Common myeloid progenitor, CD34-positive (primary cell): ENCODE measurements around the gene SLC6A12.

Experiments used
- CTCF ChIA-PET: fragments of 350-600 bp; sonication (Branson Sonifier 250); formaldehyde crosslinking; loops from one replicate; lab custom pipeline; 2021; ENCODE audit warnings: antibody characterized with exemption; lab: Charles Lee
- POLR2A ChIA-PET: fragments of 350-600 bp; sonication (Branson Sonifier 250); formaldehyde crosslinking; loops from one replicate; lab custom pipeline; 2021; ENCODE audit warnings: antibody characterized with exemption; lab: Charles Lee
- DNase-seq, 3 donors: peaks; one replicate each; pipeline versions ENCODE4 v3.0.0 to v3.0.0-alpha.2; 2013
- H3K27ac ChIP-seq, 2 experiments: 1 replicate in 1 of 2; 2 replicates in 1 of 2; pipeline ENCODE4 v1.7.0; 2013; ENCODE audit warnings: inconsistent platforms in 2 of 2, low read length in 2 of 2, mild to moderate bottlenecking in 2 of 2, low read depth in 1 of 2, moderate library complexity in 1 of 2; ENCODE audit not compliant: severe bottlenecking in 2 of 2, insufficient read depth in 1 of 2, poor library complexity in 1 of 2
- H3K27me3 ChIP-seq, 5 experiments: replicated peaks in 2 of 5; 1 replicate in 3 of 5; 2 replicates in 2 of 5; pipeline versions ENCODE4 v1.6.1 to v1.7.0; 2013; ENCODE audit warnings: low read length in 4 of 5, mild to moderate bottlenecking in 2 of 5, moderate library complexity in 2 of 5, inconsistent platforms in 1 of 5; ENCODE audit not compliant: insufficient read depth in 5 of 5, control insufficient read depth in 4 of 5
- H3K36me3 ChIP-seq, 4 experiments: 1 replicate in 2 of 4; 2 replicates in 2 of 4; pipeline versions ENCODE4 v1.6.1 to v1.7.0; 2013; ENCODE audit warnings: low read length in 3 of 4, control low read depth in 1 of 4, mild to moderate bottlenecking in 1 of 4; ENCODE audit not compliant: control insufficient read depth in 4 of 4, insufficient read depth in 4 of 4
- H3K4me1 ChIP-seq, 4 experiments: 1 replicate in 3 of 4; 2 replicates in 1 of 4; pipeline versions ENCODE4 v1.6.1 to v1.7.1; 2013; ENCODE audit warnings: low read length in 3 of 4, mild to moderate bottlenecking in 3 of 4, control low read depth in 1 of 4, inconsistent platforms in 1 of 4, moderate library complexity in 1 of 4; ENCODE audit not compliant: control insufficient read depth in 4 of 4, insufficient read depth in 4 of 4; ENCODE audit errors: control extremely low read depth in 1 of 4
- H3K4me3 ChIP-seq, 7 experiments: 1 replicate in 4 of 7; 2 replicates in 3 of 7; pipeline versions ENCODE4 v1.5.1 to v1.7.0; 2013; ENCODE audit warnings: mild to moderate bottlenecking in 7 of 7, low read length in 6 of 7, moderate library complexity in 6 of 7, inconsistent platforms in 2 of 7, low read depth in 2 of 7, control low read depth in 1 of 7; ENCODE audit not compliant: insufficient read depth in 4 of 7, control insufficient read depth in 1 of 7; ENCODE audit errors: extremely low read depth in 1 of 7
- H3K9me3 ChIP-seq, 5 experiments: 1 replicate in 4 of 5; 2 replicates in 1 of 5; pipeline versions ENCODE4 v1.6.1 to v1.7.1; 2013; ENCODE audit warnings: low read length in 4 of 5, mild to moderate bottlenecking in 2 of 5, inconsistent platforms in 1 of 5, low read depth in 1 of 5, moderate library complexity in 1 of 5; ENCODE audit not compliant: control insufficient read depth in 4 of 5, insufficient read depth in 2 of 5; ENCODE audit errors: control extremely low read depth in 1 of 5
- WGBS: methylation state at CpG from one replicate; pipeline ENCODE4 v1.1.5; 2013; ENCODE audit not compliant: insufficient coverage; 5-methylcytosine and 5-hydroxymethylcytosine counted together

SLC6A12 gene

DNA sequence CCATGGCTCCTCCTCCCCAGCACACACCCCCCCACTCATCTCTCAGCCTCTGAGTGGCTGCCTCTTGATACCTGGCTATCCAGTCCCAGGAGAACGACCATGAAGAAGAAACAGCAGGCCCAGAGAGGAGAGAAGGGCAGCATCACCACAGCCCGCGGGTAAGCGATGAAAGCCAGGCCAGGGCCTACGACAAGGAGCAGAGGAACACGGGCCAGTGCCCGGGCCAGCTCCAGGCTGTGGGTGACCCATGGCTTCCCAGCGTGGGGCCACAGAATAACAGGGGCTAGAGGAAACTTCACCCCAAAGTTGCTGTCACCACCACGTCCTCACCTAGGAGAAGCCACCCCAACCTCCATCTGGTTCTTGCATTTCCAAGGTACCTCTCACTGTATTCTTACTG lies 10.4 kb upstream of the SLC6A12 start:
- no peaks in the 10 kb centered on the region for H3K36me3 ChIP-seq
- DNase-seq: no peak
- no peak overlapping the region for H3K4me3 ChIP-seq
- H3K4me1 ChIP-seq: peaks cover 0 to 6% (median 2%) of the 10 kb centered on the region in 4 experiments
- no peak overlapping the region for H3K27ac ChIP-seq
- ChIA-PET CTCF (interaction anchor here (0.8 to 1.5 kb wide), 2 partner anchors 31 to 34 kb away, joined by 3 read pairs; no protein-coding TSS in a partner anchor), POLR2A (no interaction called here)
- WGBS: 95% methylated on average over 8 of the region's 9 CpGs
- H3K9me3 ChIP-seq: no peaks in the 10 kb centered on the region
- peaks cover 0 to 7% (median 0%) of the 10 kb centered on the region in 5 experiments for H3K27me3 ChIP-seq

GRCh38 chr12:223841-224240 lies 9.9 kb upstream of the SLC6A12 start:
- Histone ChIP-seq H3K4me3 (no peak overlapping the region), H3K4me1 (peaks cover 0 to 7% (median 2%) of the 10 kb centered on the region in 4 experiments), H3K27me3 (peaks cover 0 to 7% (median 0%) of the 10 kb centered on the region in 5 experiments), H3K9me3 (no peaks in the 10 kb centered on the region), H3K36me3 (no peaks in the 10 kb centered on the region), H3K27ac (no peak overlapping the region)
- CTCF ChIA-PET: interaction anchor here (1.0 to 1.5 kb wide), 3 partner anchors 9 to 33 kb away, joined by 3 to 6 read pairs (median 3); no protein-coding TSS in a partner anchor
- no peak for DNase-seq
- 92% methylated on average over 10 of the region's 11 CpGs for WGBS
- POLR2A ChIA-PET: no interaction called here

- H3K4me3 ChIP-seq: no peak overlapping the region
- CTCF ChIA-PET: interaction anchor here (1.3 to 4.8 kb wide), 4 partner anchors 10 to 71 kb away, joined by 3 to 31 read pairs (median 16); partner anchors contain the start of gene SLC6A12
Measured at GRCh38 chr12:221736-222135, 7.8 kb upstream of the SLC6A12 start.

DNA sequence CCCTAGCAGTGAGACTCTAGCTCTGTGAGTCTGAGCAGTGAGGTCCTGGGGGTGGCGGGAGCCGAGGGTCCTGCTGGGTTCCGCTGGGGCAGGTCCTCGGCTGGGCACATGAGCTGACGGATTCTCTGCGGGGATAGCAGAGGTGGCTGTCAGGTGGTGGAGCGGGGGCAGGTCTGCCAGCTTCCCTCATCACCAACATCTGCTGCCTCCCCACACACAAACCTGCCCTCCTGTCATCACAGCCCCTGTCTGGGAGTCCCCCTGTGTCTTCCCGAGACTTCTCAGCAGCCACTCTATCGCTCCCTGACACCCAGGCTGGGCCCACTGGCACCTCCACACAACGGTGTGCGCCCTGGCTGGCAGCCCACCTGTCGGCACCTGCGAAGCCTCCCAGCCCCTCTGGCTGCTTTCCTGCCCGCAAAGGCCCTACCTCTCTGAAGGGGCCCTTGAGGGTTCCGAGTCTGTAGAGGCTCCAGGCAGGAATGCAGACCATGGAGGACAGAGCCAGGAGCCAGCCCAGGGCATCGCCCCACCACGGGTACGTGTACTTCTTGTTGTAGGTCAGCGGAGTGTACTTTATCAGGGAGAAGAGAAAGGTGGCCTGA lies 7.1 kb upstream of the SLC6A12 start:
- ChIA-PET POLR2A (no interaction called here), CTCF (interaction anchor here (0.5 to 4.8 kb wide), 11 partner anchors 9 to 111 kb away, joined by 3 to 31 read pairs (median 4); partner anchors contain the start of gene SLC6A12)
- Histone ChIP-seq H3K36me3 (no peaks in the 10 kb centered on the region), H3K27ac (no peak overlapping the region), H3K9me3 (no peaks in the 10 kb centered on the region), H3K4me1 (peaks cover 0 to 7% (median 2%) of the 10 kb centered on the region in 4 experiments), H3K27me3 (no peaks in the 10 kb centered on the region), H3K4me3 (no peak overlapping the region)
- 96% methylated on average over 17 of the region's 19 CpGs for WGBS
- no peak for DNase-seq

More at GRCh38 chr12:221736-222135, 7.8 kb upstream of the SLC6A12 start:
- Histone ChIP-seq H3K27me3 (no peaks in the 10 kb centered on the region), H3K27ac (no peak overlapping the region), H3K4me1 (peaks cover 0 to 7% (median 2%) of the 10 kb centered on the region in 4 experiments), H3K9me3 (no peaks in the 10 kb centered on the region), H3K36me3 (no peaks in the 10 kb centered on the region)
- POLR2A ChIA-PET: no interaction called here
- DNase-seq: no peak
- 84% methylated on average over 4 of the region's 6 CpGs for WGBS

GRCh38 chr12:220491-220890 lies 6.5 kb upstream of the SLC6A12 start:
- POLR2A ChIA-PET: no interaction called here
- H3K4me1 ChIP-seq: peaks cover 0 to 7% (median 2%) of the 10 kb centered on the region in 4 experiments
- H3K9me3 ChIP-seq: no peaks in the 10 kb centered on the region
- no peaks in the 10 kb centered on the region for H3K36me3 ChIP-seq
- H3K27ac ChIP-seq: no peak overlapping the region
- WGBS: 92% methylated on average over 2 of the region's 6 CpGs
- CTCF ChIA-PET: interaction anchor here (0.5 to 4.8 kb wide), 20 partner anchors 7 to 141 kb away, joined by 3 to 31 read pairs (median 5); partner anchors contain the start of genes SLC6A12 and SLC6A13
- no peaks in the 10 kb centered on the region for H3K27me3 ChIP-seq
- DNase-seq: no peak
- peak overlapping the region in 1 of 7 experiments; percentile 44 for H3K4me3 ChIP-seq

DNA sequence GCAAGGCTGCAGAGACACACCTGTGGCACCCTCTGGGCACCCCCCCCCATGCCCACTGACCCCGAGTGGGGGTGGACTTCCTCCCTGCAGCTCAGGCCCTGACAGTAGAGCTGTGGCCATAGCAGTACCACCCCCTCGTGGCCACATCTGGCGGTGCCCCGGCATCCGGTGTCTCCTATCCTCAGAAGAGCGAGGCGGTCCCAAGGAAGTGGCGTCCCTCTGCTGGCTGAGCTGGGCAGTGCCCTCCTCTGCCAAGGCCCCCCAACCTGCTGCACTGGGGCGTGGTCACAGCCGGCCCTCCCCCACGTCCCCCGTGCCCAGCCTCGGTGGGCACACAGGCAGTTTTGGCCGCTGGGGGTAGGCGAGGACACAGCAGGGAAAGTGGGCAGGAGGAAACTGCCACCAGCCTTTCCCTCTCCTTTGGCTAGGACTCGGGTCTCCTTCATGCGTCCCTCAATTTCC lies 6.0 kb upstream of the SLC6A12 start:
- 5% methylated on average over 9 of the region's 17 CpGs for WGBS
- ChIA-PET CTCF (interaction anchor here (0.6 to 4.8 kb wide), 23 partner anchors 8 to 166 kb away, joined by 3 to 31 read pairs (median 4); partner anchors contain the start of genes SLC6A12 and SLC6A13), POLR2A (interaction anchor here (1.2 kb wide), 1 partner anchor 48 kb away, joined by 3 read pairs; no protein-coding TSS in a partner anchor)
- Histone ChIP-seq H3K9me3 (no peaks in the 10 kb centered on the region), H3K27me3 (no peaks in the 10 kb centered on the region), H3K4me3 (peak overlapping the region in 4 of 7 experiments; percentile 3 to 44 (median 23)), H3K4me1 (peaks cover 0 to 7% (median 2%) of the 10 kb centered on the region in 4 experiments), H3K36me3 (no peaks in the 10 kb centered on the region), H3K27ac (no peak overlapping the region)
- peak; percentile 85 to 91 (median 91) for DNase-seq
